ENCODE measurements around the gene P2RY6. TPM values are rescaled to one million over a fixed set of nuclear protein-coding genes. Genes with fewer than 3 reads are reported as not detected.
"Not testable (repeated sequence)": the region's sequence is repeated elsewhere in the genome, so short reads cannot be mapped to it uniquely, and the experiment has no call there.

P2RY6 gene
- total and polyA plus RNA-seq, 2 of the 8 experiments (the other 6 are each of a cell fraction or from before 2014, with no cell fraction given): 0.15 TPM; not detected in 1

DNA sequence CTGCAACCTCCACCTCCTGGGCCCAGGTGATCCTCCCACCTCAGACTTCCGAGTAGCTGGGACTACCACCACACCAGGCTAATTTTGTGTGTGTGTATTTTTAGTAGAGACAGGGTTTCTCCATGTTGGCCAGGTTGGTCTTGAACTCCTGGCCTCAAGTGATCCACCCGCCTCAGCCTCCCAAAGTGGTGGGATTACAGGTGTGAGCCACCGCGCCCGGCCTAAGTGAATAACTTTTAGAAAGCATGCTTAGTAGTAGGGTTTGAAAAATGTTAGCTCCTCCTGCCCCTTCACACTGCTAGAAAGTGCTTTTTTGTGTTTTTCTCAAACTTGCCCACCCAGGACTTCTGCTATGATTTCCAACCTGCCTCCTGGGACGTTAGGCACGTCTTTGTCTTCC is 39.7 kb upstream of the P2RY6 start:
- POLR2A ChIA-PET (ENCODE audit: partially characterized antibody); H3K23me2 ChIP-seq (ENCODE audit: low read depth, low read length); H2AFZ ChIP-seq (ENCODE audit: low read length); H3K4me2 ChIP-seq (ENCODE audit: insufficient read depth in 1 of 2, low read depth in 2 of 2, low read length in 2 of 2); H2BK20ac ChIP-seq (ENCODE audit: low read length); H3K4ac ChIP-seq (replicated peaks; ENCODE audit: insufficient read length, low read depth, low read length); DNase-seq (ENCODE audit: low read depth in 1 of 2, low spot score in 2 of 2); H4K5ac ChIP-seq (ENCODE audit: insufficient read length, low read depth, low read length); FAIRE-seq; H3K18ac ChIP-seq (ENCODE audit: extremely low read depth, low read length); H4K91ac ChIP-seq (replicated peaks; ENCODE audit: insufficient read length, low read length); H2BK120ac ChIP-seq (replicated peaks; ENCODE audit: low read depth, low read length); H3K27ac ChIP-seq (ENCODE audit: low read depth, low read length); H3K36me3 ChIP-seq (ENCODE audit: control insufficient read depth in 2 of 4, insufficient read depth in 4 of 4, low read length in 3 of 4); H2BK15ac ChIP-seq (ENCODE audit: low read length); H3K23ac ChIP-seq (ENCODE audit: insufficient read length); H4K8ac ChIP-seq (ENCODE audit: extremely low read depth, insufficient read depth, low read length); H2BK12ac ChIP-seq (ENCODE audit: low read depth, low read length); H3K4me3 ChIP-seq (ENCODE audit: extremely low read depth in 1 of 4, insufficient read depth in 2 of 4, low read depth in 3 of 4, low read length in 4 of 4); H3K56ac ChIP-seq (replicated peaks; ENCODE audit: insufficient read length, low read depth, low read length); H3K27me3 ChIP-seq (replicated peaks in 1 of 4; ENCODE audit: control insufficient read depth in 3 of 4, extremely low read depth in 1 of 4, insufficient read depth in 3 of 4, low read length in 3 of 4); H3K14ac ChIP-seq (ENCODE audit: insufficient read length); H3K9ac ChIP-seq (replicated peaks in 1 of 4; ENCODE audit: extremely low read depth in 1 of 4, low read depth in 3 of 4, low read length in 3 of 4); H2BK5ac ChIP-seq (ENCODE audit: low read depth, low read length); H3K9me3 ChIP-seq (ENCODE audit: insufficient read depth in 2 of 2, low read depth in 1 of 2, low read length in 1 of 2); H3K79me1 ChIP-seq (ENCODE audit: low read depth, low read length); H2AK5ac ChIP-seq (ENCODE audit: low read depth, low read length); H4K20me1 ChIP-seq (replicated peaks in 1 of 2; ENCODE audit: control insufficient read depth in 1 of 2, insufficient read depth in 2 of 2, low read length in 2 of 2); H3K79me2 ChIP-seq (ENCODE audit: control insufficient read depth in 1 of 2, insufficient read depth in 2 of 2, low read length in 2 of 2): not testable (repeated sequence)
- 88% methylated on average over 7 of the region's 7 CpGs; no CpG with 5 or more reads in 1 of the 2 experiments for WGBS, 2 experiments (ENCODE audit: extremely low coverage in 1 of 2, insufficient coverage in 1 of 2, insufficient read length in 1 of 2, insufficient replicate concordance in 2 of 2, low coverage in 1 of 2, low lambda C conversion rate in 2 of 2, missing lambda C conversion rate in 1 of 2)
- CTCF ChIA-PET (ENCODE audit: partially characterized antibody): interaction anchor here (1.2 to 21.6 kb wide), 7 partner anchors 11 to 403 kb away, joined by 3 to 451 read pairs (median 8); no protein-coding TSS in a partner anchor
- peaks cover 3 to 13% (median 11%) of the 10 kb centered on the region in 4 experiments for H3K4me1 ChIP-seq (replicated peaks in 1 of 4; ENCODE audit: control insufficient read depth in 3 of 4, insufficient read depth in 4 of 4, low read length in 3 of 4)

Measured in H1 (cell line).